A375 (cell line): ENCODE data around the gene ADAMTSL5. TPM values are rescaled to one million over a fixed set of nuclear protein-coding genes. Genes with fewer than 3 reads are reported as not detected.

Experiments used
- total RNA-seq: library from RNA; depleted of rRNA; stranded (reverse); fragments of >200 nt; shearing (Covaris generic); gene quantifications from 2 replicates; pipeline ENCODE4 v1.2.3, GENCODE V29; 2014; rRNA removed

Gene ADAMTSL5
- total RNA-seq, result 2.3 and 3.8 TPM in 2 replicates

GRCh38 chr19:1512671-1513498, at the start of gene ADAMTSL5:
Gene ADAMTSL5, minus strand, starts transcription at chr19:1513019. Its CDS starts 2,076 bp downstream, at chr19:1510943.

GRCh38 chr19:1523412-1524286, 10.8 kb upstream of the ADAMTSL5 start, which contains the start of gene PLK5:
Gene PLK5, plus strand, starts transcription at chr19:1524077. Its CDS starts 2,920 bp downstream, at chr19:1526997.

GRCh38 chr19:1491114-1491848, 21.5 kb downstream of the ADAMTSL5 start, which contains the start of gene REEP6:
Gene REEP6, plus strand, starts transcription at chr19:1491181. Its CDS starts 89 bp downstream, at chr19:1491270.

GRCh38 chr19:1490311-1491113, 22.3 kb downstream of the ADAMTSL5 start, which contains the start of gene PCSK4:
Gene PCSK4, minus strand, starts transcription at chr19:1490350. Its CDS starts 4 bp downstream, at chr19:1490346.

GRCh38 chr19:1478934-1479707, 33.7 kb downstream of the ADAMTSL5 start, which contains the start of gene C19orf25:
Gene C19orf25, minus strand, starts transcription at chr19:1479215. Its CDS starts 312 bp downstream, at chr19:1478903.

Other genes with a start within 250 kb of the ADAMTSL5 start
- gene CIRBP, start 243.7 kb downstream of the ADAMTSL5 start, total RNA-seq, result 180 and 209 TPM in 2 replicates
- 50.3 and 76.0 TPM in 2 replicates for gene FAM174C, start 237.5 kb downstream of the ADAMTSL5 start, total RNA-seq
- gene EFNA2, start 227.1 kb downstream of the ADAMTSL5 start, total RNA-seq, result not detected in 2 replicates
- 80.9 and 92.5 TPM in 2 replicates for gene NDUFS7, start 129.1 kb downstream of the ADAMTSL5 start, total RNA-seq
- gene GAMT, start 111.5 kb downstream of the ADAMTSL5 start, total RNA-seq, result 47.7 and 51.0 TPM in 2 replicates
- gene DAZAP1, start 105.4 kb downstream of the ADAMTSL5 start, total RNA-seq, result 154 and 161 TPM in 2 replicates
- gene RPS15, start 74.6 kb downstream of the ADAMTSL5 start, total RNA-seq, result 1,695 and 1,967 TPM in 2 replicates
- gene APC2, start 62.9 kb downstream of the ADAMTSL5 start, total RNA-seq, result 0.45 and 1.1 TPM in 2 replicates
- 31.7 and 31.9 TPM in 2 replicates for gene C19orf25, start 33.8 kb downstream of the ADAMTSL5 start, total RNA-seq
- gene PCSK4, start 22.7 kb downstream of the ADAMTSL5 start, total RNA-seq, result 0.98 and 1.6 TPM in 2 replicates
- gene REEP6, start 21.8 kb downstream of the ADAMTSL5 start, total RNA-seq, result 3.8 and 4.6 TPM in 2 replicates
- not detected in 2 replicates for gene PLK5, start 11.1 kb upstream of the ADAMTSL5 start, total RNA-seq
- gene MEX3D, start 55.3 kb upstream of the ADAMTSL5 start, total RNA-seq, result 19.7 and 20.0 TPM in 2 replicates
- gene MBD3, start 79.8 kb upstream of the ADAMTSL5 start, total RNA-seq, result 122 and 131 TPM in 2 replicates
- 119 and 125 TPM in 2 replicates for gene UQCR11, start 92.4 kb upstream of the ADAMTSL5 start, total RNA-seq
- gene TCF3, start 139.6 kb upstream of the ADAMTSL5 start, total RNA-seq, result 52.3 and 56.0 TPM in 2 replicates
- gene ONECUT3, start 240.5 kb upstream of the ADAMTSL5 start, total RNA-seq, result not detected in 2 replicates